GM18858 (cell line): ENCODE data around the gene ADPRS.

Source experiments
- ATAC-seq: cut with Tn5 transposase; IDR thresholded peaks from one replicate; pipeline ENCODE4 v1.9.1; 2021; ENCODE audit not compliant: unreplicated experiment

The ADPRS gene

GRCh38 chr1:36107394-36107793, 18.7 kb downstream of the ADPRS start:
- ATAC-seq: no peak

- no peak for ATAC-seq
Observed at GRCh38 chr1:36108314-36108713, 19.6 kb downstream of the ADPRS start.

GRCh38 chr1:36109041-36109679, 20.5 kb downstream of the ADPRS start:
- no peak for ATAC-seq

GRCh38 chr1:36111151-36111550, 22.5 kb downstream of the ADPRS start:
- ATAC-seq: no peak

GRCh38 chr1:36112823-36113222, 24.1 kb downstream of the ADPRS start:
- no peak for ATAC-seq

- no peak for ATAC-seq
Observed at GRCh38 chr1:36114371-36114770, 25.7 kb downstream of the ADPRS start.

- ATAC-seq: no peak
Observed at GRCh38 chr1:36115200-36115669, 26.5 kb downstream of the ADPRS start.

GRCh38 chr1:36115931-36116330, 27.2 kb downstream of the ADPRS start:
- no peak for ATAC-seq

- ATAC-seq: no peak
Observed at GRCh38 chr1:36116901-36117300, 28.2 kb downstream of the ADPRS start.

- no peak for ATAC-seq
Observed at GRCh38 chr1:36118447-36119204, 29.9 kb downstream of the ADPRS start.

GRCh38 chr1:36119456-36119855, 30.8 kb downstream of the ADPRS start:
- ATAC-seq: no peak

GRCh38 chr1:36122062-36123030, 33.7 kb downstream of the ADPRS start:
- no peak for ATAC-seq

- ATAC-seq: no peak
Observed at GRCh38 chr1:36123356-36123755, 34.7 kb downstream of the ADPRS start.

GRCh38 chr1:36124404-36125128, 35.9 kb downstream of the ADPRS start:
- ATAC-seq: no peak

- ATAC-seq: no peak
Observed at GRCh38 chr1:36125129-36125991, 36.7 kb downstream of the ADPRS start, which contains the start of gene COL8A2. Gene COL8A2 (minus strand): TSS chr1:36125222. CDS start chr1:36100242, 24,980 bp downstream.

- ATAC-seq: no peak
Observed at GRCh38 chr1:36126005-36126716, 37.5 kb downstream of the ADPRS start.

GRCh38 chr1:36126797-36127500, 38.3 kb downstream of the ADPRS start:
- ATAC-seq: no peak

GRCh38 chr1:36128126-36128904, 39.6 kb downstream of the ADPRS start:
- ATAC-seq: no peak
